ENCODE measurements around the gene COL4A5. TPM values are rescaled to one million over a fixed set of nuclear protein-coding genes. Genes with fewer than 3 reads are reported as not detected.

The COL4A5 gene
- total RNA-seq, 1 donor from 2014 or later, result 48.4 TPM

DNA sequence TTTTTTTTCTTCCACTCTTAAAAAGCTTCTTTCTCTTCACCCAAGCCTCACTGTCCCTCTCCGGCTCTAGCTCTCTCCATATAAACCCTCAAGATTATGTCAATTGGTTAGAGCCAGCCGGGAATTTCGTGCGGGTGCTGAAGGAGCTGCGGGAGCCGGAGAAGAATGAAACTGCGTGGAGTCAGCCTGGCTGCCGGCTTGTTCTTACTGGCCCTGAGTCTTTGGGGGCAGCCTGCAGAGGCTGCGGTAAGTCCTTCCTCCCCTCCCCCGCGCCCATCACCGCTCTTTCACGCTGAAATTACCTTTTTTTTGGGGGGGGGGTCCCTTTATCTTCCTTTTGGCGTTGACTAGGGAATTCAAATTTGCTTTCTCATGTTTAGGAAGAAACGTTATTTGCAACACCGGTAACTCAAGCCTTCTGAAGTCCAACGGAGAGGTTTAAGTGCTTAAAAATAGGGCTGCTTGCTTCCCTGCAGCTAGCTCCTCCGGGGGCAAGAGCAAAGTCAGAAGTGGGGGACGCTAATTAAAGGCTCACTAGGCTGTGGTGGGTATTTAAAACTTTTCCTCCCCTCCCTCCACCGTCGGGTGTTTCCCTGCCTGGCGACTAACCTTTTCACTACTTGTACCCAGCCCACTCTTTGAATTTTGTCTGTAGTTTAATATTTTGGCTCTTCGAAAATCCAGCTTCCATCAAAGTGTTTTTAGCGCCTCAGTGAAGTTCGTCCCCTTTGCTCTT is 491 bp downstream of the COL4A5 start:
- no peak for DNase-seq (ENCODE audit: low read depth)
- no peaks in the 10 kb centered on the region for H3K27me3 ChIP-seq (ENCODE audit: control insufficient read depth, insufficient read depth, low read length)
- peak overlapping the region; percentile 64 for H3K4me3 ChIP-seq (ENCODE audit: low read depth, low read length)
- TF ChIP-seq, protein P1, sequence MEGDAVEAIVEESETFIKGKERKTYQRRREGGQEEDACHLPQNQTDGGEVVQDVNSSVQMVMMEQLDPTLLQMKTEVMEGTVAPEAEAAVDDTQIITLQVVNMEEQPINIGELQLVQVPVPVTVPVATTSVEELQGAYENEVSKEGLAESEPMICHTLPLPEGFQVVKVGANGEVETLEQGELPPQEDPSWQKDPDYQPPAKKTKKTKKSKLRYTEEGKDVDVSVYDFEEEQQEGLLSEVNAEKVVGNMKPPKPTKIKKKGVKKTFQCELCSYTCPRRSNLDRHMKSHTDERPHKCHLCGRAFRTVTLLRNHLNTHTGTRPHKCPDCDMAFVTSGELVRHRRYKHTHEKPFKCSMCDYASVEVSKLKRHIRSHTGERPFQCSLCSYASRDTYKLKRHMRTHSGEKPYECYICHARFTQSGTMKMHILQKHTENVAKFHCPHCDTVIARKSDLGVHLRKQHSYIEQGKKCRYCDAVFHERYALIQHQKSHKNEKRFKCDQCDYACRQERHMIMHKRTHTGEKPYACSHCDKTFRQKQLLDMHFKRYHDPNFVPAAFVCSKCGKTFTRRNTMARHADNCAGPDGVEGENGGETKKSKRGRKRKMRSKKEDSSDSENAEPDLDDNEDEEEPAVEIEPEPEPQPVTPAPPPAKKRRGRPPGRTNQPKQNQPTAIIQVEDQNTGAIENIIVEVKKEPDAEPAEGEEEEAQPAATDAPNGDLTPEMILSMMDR (IDR thresholded peaks at IDR 0.05; ENCODE audit: insufficient read depth, low read length, severe bottlenecking), result no peak
- no peaks in the 10 kb centered on the region for H3K36me3 ChIP-seq (ENCODE audit: control insufficient read depth, insufficient read depth, low read length)
- no peak for FAIRE-seq

DNA sequence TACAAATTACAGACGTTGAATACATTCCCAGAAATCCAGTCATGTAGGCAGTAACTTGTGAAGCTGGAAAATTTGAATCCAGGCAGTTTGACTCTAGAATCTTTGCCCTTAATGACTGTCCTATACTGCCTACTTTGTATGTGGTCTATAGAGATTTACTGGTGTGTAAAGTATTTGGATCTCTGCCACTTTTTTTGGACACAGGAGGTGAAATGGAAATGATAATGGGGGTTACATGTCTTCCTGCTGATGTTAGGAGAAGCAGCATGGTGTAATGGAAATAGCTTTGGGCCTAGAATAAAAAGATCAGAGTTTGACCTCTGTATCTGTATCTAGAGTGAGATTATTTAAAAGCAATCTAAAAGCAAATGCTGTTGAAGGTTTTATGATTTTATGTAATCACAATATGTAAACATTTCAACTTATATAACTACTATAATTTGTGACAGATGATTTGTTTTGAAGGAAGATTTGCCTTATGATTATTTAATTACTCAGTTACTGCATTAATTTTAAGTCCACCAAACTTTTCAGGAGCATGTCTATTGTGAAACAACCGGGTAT is 3.3 kb downstream of the COL4A5 start:
- H3K36me3 ChIP-seq (ENCODE audit: control insufficient read depth, insufficient read depth, low read length), result no peaks in the 10 kb centered on the region
- TF ChIP-seq, protein P1 (IDR thresholded peaks at IDR 0.05; ENCODE audit: insufficient read depth, low read length, severe bottlenecking), result no peak
- H3K27me3 ChIP-seq (ENCODE audit: control insufficient read depth, insufficient read depth, low read length), result no peaks in the 10 kb centered on the region
- peak overlapping the region; percentile 64 for H3K4me3 ChIP-seq (ENCODE audit: low read depth, low read length)
- no peak for FAIRE-seq
- no peak for DNase-seq (ENCODE audit: low read depth)

DNA sequence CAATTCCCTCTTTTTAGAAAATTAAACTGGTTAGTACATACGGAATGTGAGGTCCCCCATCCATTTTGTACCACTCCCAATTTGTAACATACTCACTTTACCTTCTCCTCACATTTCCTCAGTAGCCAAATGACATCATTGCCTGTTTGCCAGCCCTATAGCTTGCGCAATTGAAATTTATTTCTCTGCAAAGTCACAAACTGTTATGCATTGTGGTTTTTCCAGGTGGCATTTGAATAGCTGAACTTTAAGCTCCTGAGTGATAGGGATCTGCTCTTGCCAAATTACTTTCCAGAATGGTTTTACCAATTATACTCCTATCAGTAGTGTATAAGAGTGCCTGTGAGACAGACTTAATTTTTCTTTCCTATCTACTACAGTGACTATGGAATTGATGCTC is 7.7 kb downstream of the COL4A5 start:
- DNase-seq (ENCODE audit: low read depth) (peak; percentile 52), FAIRE-seq (no peak)
- no peaks in the 10 kb centered on the region for H3K27me3 ChIP-seq (ENCODE audit: control insufficient read depth, insufficient read depth, low read length)
- TF ChIP-seq, protein P1 (IDR thresholded peaks at IDR 0.05; ENCODE audit: insufficient read depth, low read length, severe bottlenecking), result no peak
- H3K36me3 ChIP-seq (ENCODE audit: control insufficient read depth, insufficient read depth, low read length), result no peaks in the 10 kb centered on the region
- H3K4me3 ChIP-seq (ENCODE audit: low read depth, low read length), result no peak overlapping the region

DNA sequence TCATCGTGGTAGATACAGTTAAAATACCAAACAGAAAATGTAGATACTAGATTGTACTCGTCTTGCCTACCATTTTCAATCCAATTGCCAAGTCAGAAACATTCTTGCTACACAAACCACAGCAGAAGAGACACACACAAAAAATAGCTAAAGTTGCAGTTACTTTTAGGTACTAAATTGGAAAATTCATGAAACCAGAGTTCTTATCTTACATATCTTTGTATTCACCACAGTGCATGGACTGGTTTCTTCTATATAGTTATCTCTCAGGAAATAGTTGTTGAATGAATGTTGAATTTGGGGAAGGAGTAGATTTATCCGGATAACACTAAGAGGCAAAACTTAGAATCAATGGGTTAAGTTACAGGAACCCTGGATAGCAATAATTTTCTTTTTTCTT is 14.2 kb downstream of the COL4A5 start:
- Histone ChIP-seq H3K36me3 (ENCODE audit: control insufficient read depth, insufficient read depth, low read length) (no peaks in the 10 kb centered on the region), H3K27me3 (ENCODE audit: control insufficient read depth, insufficient read depth, low read length) (no peaks in the 10 kb centered on the region), H3K4me3 (ENCODE audit: low read depth, low read length) (no peak overlapping the region)
- DNase-seq (ENCODE audit: low read depth) (no peak), FAIRE-seq (no peak)
- TF ChIP-seq, protein P1 (IDR thresholded peaks at IDR 0.05; ENCODE audit: insufficient read depth, low read length, severe bottlenecking), result no peak

DNA sequence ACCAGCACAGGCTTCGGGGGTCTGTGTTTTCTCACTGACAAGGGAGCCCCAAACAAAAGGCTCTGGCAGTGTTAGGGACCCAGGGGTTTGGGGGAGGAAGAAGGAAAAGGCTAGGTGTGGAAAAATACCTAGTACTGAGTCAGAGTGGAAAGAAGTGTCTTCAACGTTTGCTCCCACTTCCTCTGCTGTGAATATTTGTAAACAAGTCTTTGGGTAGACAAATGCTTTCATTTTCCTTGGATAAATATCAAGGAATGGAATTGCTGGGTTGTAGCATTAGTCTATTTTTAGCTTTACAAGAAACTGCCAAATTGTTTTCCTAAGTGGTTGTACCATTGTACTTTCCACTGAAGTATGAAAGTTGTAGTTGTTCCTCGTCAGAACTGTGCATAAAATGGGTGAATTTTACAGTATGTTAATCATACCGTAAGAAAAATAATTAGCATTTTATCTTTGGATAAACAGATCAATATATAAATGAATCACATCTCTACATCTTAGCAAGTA is 17.4 kb downstream of the COL4A5 start:
- Histone ChIP-seq H3K36me3 (ENCODE audit: control insufficient read depth, insufficient read depth, low read length) (no peaks in the 10 kb centered on the region), H3K4me3 (ENCODE audit: low read depth, low read length) (no peak overlapping the region), H3K27me3 (ENCODE audit: control insufficient read depth, insufficient read depth, low read length) (no peaks in the 10 kb centered on the region)
- TF ChIP-seq, protein P1 (IDR thresholded peaks at IDR 0.05; ENCODE audit: insufficient read depth, low read length, severe bottlenecking), result no peak
- DNase-seq (ENCODE audit: low read depth) (no peak), FAIRE-seq (no peak)
